Measurements from ENCODE around the gene CRAMP1.
A peak's percentile ranks its signal among the peaks of the same experiment; 100 is the strongest.

Gene CRAMP1

GRCh38 chr16:1708083-1708767 lies 96.1 kb downstream of the CRAMP1 start:
- Histone ChIP-seq H3K27me3 (ENCODE audit: insufficient read depth, low read depth, severe bottlenecking) (no peaks in the 10 kb centered on the region), H3K9me3 (ENCODE audit: severe bottlenecking) (no peaks in the 10 kb centered on the region), H3K36me3 (peaks cover 20% of the 10 kb centered on the region), H3K27ac (peak overlapping the region; percentile 55), H3K4me3 (ENCODE audit: low read depth, low read length) (peak overlapping the region; percentile 29)
- no peak for TF ChIP-seq CTCF (IDR thresholded peaks at IDR 0.05; ENCODE audit: low read depth, low read length)
- peak; percentile 26 for DNase-seq

DNA sequence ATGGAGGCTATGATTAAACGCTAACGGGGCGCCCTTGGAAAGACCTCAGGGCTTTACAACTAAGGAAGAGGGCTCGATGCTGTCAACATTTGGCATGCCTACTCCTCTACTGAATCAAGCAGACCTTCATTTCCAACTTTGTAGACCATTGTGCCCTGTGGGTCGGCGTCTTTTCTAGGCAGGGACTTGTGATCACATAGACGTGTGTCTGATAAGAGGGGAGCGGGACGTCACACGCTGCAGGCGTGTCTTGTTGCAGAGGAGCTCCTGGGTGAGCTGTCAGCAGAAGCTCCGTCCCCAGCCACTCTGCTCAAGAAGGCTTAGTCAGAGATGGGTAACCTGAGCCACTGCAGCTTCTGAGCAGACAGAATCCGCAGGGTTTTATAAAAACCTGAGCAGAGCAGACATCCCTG lies 96.6 kb downstream of the CRAMP1 start:
- Histone ChIP-seq H3K4me3 (ENCODE audit: low read depth, low read length) (peak overlapping the region; percentile 29), H3K27ac (peak overlapping the region; percentile 55), H3K36me3 (peaks cover 18% of the 10 kb centered on the region), H3K27me3 (ENCODE audit: insufficient read depth, low read depth, severe bottlenecking) (no peaks in the 10 kb centered on the region), H3K9me3 (ENCODE audit: severe bottlenecking) (no peaks in the 10 kb centered on the region)
- no peak for TF ChIP-seq CTCF (IDR thresholded peaks at IDR 0.05; ENCODE audit: low read depth, low read length)
- peak; percentile 86 for DNase-seq

DNA sequence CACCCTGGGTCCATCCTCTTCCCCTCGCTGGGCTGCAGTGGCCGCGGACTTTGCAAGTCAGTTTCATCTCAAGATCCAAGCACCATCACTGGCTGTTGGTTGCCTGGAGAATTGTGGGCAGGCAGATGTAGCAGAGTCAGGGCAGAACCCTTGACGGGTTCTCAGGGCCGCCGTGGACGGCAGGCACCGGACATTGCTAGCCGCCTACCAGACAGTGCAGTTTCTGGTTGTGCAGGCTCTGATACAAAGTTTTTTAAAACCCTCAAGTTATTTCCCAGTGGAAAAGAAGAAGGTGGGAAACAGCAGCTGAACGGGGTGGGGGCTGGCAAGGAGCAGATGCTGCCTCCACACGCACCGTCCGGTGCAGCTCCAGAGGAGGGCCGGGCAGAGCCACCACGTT lies 97.2 kb downstream of the CRAMP1 start:
- DNase-seq, result no peak
- H3K9me3 ChIP-seq (ENCODE audit: severe bottlenecking), result no peaks in the 10 kb centered on the region
- H3K4me3 ChIP-seq (ENCODE audit: low read depth, low read length), result no peak overlapping the region
- peak overlapping the region; percentile 55 for H3K27ac ChIP-seq
- no peaks in the 10 kb centered on the region for H3K27me3 ChIP-seq (ENCODE audit: insufficient read depth, low read depth, severe bottlenecking)
- no peak for TF ChIP-seq CTCF (IDR thresholded peaks at IDR 0.05; ENCODE audit: low read depth, low read length)
- peaks cover 18% of the 10 kb centered on the region for H3K36me3 ChIP-seq

GRCh38 chr16:1710811-1711507 lies 98.8 kb downstream of the CRAMP1 start:
- peaks cover 20% of the 10 kb centered on the region for H3K36me3 ChIP-seq
- DNase-seq, result no peak
- no peaks in the 10 kb centered on the region for H3K9me3 ChIP-seq (ENCODE audit: severe bottlenecking)
- H3K4me3 ChIP-seq (ENCODE audit: low read depth, low read length), result no peak overlapping the region
- no peaks in the 10 kb centered on the region for H3K27me3 ChIP-seq (ENCODE audit: insufficient read depth, low read depth, severe bottlenecking)
- peak overlapping the region; percentile 55 for H3K27ac ChIP-seq
- no peak for TF ChIP-seq CTCF (IDR thresholded peaks at IDR 0.05; ENCODE audit: low read depth, low read length)

- Histone ChIP-seq H3K36me3 (peaks cover 18% of the 10 kb centered on the region), H3K4me3 (ENCODE audit: low read depth, low read length) (peak overlapping the region; percentile 28), H3K27ac (peak overlapping the region; percentile 87), H3K9me3 (ENCODE audit: severe bottlenecking) (no peaks in the 10 kb centered on the region), H3K27me3 (ENCODE audit: insufficient read depth, low read depth, severe bottlenecking) (no peaks in the 10 kb centered on the region)
- no peak for TF ChIP-seq CTCF (IDR thresholded peaks at IDR 0.05; ENCODE audit: low read depth, low read length)
- DNase-seq, result peak; percentile 77
Measured at GRCh38 chr16:1712791-1713261, 100.7 kb downstream of the CRAMP1 start.

All from WERI-Rb-1 (cell line).